ENCODE results near the gene ZFYVE21.

ZFYVE21 gene

DNA sequence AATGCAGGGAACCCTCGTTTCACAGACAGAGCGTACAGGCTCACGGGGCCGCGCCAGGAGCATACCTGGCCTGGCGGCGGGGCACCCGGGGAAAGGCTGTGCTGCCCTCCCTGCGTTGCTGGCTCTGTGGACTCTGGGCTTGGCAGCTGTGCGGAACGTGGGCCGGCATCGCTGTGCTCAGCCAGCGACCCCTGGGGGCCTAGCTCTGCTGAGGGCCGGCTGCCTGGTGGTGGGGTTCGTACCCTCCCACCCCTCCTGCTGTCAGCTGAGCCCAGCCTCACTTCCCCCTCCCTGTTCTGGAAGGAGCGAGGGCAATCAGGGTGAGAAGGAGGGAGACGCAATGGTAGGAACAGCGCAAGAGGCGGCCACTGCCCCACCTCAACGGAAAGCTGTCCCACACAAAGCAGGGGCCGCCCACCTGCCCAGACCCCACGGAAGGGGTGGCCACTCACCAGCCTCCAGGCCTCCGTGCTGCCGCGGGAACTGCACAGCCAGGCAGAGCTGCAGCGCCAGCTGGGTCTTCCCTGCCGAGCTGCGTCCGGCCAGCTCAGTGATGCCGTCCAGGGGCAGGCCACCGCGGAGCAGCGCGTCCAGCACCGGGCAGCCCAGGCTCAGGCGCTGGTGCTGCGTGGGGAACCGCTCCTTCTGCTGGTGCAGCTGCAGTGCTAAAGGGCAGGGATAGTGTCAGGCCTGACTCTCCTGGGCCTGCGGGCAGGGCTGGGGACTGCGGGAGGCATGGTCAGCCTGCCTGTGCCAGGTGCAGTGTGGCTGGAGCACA is 8.9 kb upstream of the ZFYVE21 start:
- no peak for DNase-seq

DNA sequence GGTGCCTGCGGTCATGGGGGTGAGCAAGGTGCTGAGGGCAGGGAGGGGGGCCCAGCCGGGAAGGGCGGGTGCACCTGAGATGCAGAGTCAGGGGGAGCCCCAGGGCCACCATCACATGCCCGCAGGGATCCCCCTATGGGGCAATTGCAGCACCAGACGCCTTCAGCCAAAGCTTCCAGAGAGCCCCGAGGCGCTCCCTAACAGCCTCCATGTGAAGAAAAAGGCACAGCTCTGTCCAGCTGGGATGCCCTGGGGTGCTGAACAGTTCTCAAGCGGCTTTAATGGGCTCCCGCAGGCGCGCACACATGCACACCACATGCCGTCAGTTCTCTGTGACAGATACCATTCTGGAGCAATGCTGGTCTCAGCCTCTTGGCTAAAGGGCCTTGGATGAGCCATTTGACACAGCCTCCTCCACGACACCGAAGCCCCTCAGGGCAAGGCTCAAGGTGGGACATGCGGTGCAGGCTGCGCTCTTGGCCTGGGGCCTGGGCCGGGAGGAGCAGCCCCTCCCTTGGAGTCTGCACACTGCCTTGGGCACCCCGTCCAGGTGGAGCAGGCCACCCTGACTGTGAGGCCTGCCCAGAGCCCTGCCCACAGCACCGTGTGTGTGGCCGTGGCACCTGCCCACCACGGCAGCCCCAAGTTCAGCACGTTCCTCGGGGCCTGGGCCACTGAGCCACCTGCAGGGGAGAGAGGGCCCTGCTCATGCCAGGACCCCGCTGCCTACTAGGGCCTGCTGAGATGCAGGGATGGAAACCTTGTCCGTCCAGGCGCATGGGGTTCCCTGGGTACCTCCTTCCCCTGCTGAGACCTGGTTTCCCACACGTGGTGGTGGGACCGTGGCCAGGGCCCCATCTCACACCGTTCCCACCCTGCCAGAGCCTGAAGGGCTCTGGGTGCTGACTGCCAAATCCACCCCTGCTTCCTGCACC is 8.0 kb upstream of the ZFYVE21 start:
- no peak for DNase-seq

DNA sequence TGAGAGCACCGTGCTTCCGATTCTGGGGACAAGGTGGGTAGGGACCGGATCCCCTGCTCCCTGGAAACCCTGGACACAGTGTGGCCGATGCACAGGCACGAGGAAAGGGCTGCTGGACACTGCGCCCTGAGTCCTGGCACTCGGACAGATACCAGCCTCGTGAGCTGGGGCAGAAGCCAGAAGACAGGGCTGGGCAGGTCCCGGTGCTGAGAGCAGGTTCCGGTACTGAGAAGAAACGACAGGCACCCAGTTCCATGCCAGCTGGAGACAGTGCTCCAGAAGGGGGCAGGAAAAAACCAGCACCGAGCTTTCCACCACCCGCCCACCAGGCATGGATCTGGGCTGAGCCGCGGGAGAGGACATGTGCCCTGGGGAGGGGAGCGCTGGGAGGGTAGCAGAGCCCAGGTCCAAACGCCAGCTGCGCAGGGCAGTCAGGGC is 6.8 kb upstream of the ZFYVE21 start:
- DNase-seq = no peak

DNA sequence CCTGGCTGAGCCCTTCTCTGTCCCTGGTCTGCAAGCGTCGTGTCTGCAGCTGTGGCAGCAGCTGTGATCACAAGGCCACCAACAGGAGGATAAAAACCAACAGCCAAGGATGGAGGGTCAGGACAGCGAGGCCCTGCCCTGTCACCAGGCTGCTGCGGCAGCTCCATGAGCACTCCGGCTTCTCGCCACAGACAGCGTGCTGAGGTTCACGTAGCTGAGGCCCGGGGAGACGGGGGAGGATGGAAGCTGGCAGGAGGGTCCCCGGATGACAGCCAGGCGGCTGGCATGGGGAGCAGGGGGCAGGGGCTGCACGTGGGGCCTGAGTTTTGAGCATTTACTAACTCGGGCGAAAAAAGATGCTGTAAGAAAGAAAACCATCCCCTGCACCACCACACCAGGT is 5.8 kb upstream of the ZFYVE21 start:
- no peak for DNase-seq

DNA sequence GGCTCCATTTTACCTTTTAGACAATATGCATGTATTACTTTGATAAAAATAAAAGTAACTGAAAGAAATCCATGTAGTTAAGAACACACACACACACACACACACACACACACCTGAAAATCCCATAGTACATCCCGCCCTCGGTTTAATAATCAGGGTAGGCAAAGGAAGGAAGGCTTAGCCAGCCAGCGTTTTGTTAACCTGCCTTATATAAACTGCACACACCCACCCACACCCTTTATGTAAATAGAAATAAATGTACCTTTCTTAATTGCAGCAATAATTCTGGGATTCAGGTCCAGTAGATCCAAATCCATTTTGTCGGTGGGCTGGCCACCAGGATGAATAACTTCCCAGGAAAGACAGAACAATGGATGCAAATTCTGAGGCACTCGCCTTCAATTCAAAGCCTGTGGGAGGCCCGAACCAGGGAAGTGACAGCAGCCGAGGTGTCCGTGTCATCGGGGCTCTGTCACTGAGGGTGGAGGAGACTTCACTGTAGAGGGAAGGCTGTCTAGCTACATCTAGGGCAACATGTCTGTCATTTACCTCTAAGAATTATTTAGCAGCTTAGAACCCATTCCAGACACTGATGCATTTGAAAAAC is 4.7 kb upstream of the ZFYVE21 start:
- no peak for DNase-seq

DNA sequence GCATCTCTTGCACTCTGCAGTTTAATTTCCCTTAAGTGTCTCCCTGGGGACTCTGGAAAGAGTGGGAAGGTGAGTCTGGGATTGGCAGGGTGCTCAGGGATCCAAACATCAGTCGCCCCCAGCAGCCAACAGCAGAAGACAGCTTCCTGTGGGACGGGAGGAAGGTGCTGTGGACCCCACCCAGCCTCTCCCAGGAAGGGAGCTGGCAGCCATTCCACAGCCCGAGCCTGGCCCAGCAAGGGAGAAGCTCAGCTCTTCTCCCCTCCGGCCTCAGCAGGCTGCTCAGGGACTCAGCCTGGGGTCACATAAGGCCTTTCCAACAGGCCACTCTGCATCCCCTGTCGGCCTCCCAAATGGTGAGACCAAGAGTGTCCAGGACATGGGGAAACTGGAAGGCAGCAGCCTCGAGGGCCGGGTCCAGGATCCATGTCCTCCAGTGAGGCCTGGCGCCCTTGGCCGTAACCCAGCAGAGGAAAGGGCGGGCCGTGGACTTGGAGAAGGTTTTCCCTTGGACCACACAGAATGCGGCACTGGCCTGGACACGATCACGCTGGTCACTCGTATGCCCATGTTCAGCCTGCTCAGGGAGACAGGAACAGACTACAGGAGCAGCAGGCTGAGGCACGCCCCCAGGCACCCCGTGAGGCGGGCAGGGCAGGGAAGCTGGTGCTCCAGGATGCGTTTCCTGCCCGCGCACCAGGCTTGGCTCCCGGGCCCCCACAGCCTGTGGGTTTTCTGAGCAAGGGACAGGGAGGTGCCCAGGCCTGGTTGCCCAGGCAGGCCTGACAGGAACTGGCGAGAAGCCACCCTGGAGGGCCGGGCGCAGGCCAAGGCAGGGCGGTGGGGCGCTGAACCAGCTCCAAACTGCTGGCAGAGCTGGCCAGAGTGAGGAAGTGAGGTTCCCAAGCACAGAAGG is 3.8 kb upstream of the ZFYVE21 start:
- DNase-seq = no peak

DNA sequence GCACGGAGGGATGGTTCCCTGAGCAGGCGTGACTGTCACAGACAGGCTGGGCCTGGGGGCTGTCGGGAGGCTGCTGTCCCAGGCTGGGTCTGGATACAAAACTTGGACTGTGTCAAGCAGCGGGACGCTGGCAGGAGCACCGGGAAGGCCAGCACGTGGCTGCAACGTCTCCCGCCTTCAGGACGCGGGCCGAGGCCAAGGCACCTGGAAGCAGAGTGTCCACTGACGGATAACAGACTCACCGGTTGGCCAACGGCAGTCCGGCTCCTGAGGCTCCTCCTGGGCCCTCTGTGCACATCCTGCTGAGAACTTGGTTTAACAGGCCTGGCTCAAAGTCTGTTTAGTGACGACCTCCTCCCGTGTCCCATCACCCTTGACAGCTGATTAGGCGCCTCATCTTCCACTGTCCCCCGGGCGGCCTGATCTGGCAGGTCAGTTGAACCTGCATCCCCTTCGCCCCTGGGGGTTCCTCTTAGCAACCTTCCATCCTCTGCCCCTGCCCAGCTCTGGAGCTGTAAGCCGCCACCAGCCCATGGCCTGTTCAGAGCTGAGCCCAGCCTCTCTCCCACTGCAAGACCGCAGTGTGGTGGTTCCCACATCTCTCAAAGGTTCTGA is 2.9 kb upstream of the ZFYVE21 start:
- no peak for DNase-seq

DNA sequence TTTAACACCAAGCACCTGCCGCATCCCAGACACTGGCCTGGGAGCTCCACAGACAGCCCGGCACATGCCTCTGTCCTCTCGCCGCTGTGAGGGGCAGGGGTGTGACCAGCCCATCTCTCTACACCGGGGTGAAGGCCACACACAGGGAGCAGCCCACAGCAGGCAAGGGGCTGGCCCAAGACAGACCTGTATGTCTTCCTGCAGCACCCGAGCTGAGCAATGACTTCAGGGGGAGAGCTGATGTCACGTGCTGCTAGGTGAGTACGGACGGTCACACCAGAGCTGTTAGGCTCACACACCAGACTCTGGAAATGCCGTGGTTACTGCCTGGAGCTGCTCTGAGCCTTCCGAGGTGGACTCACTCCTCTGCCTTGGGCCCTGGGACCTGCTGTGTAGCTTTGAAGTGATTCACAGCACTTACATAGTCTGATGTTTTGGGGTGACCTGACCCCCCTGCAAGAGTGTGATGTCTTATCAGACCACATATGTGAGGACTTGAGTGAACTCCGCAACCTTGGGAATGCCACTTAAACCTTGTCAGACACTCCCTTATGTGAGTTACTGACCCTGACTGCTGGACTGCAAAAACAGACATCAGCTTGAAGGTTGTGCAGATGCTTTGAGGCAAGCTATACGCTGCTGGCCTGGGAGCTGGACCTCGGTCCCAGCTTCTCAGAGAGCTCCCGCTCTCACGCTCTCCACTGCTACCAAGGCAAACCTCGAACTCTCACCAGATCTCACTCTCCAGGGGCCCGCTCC is 2.1 kb upstream of the ZFYVE21 start:
- DNase-seq = no peak

DNA sequence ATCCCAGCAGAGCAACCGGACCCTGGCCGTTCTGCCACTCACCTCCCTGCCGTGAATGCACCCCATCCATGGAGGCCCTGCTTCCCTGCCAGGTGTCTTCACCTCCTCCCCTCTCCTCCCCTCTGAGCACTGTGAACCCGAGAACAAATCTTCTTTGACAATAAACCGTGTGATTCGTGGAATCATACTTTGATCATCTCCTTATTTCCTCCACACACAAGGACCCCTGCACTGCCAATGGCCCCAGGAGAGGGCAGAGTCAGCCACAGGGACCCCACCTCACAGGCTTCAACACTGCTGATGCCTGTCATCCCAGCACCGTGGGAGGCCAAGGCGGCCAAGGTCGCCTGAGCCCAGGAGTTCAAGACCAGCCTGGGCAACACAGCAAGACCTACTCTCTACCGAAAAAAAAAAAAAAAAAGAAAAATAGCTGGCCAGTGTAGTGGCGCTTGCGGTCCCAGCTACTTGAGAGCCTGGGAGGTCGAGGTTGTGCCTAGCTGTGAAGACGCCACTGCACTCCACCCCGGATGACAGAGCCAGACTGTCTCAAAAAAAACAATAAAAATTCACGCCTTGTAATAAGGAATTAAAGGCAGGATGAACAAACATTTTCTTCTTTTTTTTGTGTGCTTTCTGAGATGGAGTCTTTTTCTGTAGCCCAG is 1.4 kb upstream of the ZFYVE21 start:
- DNase-seq = no peak

DNA sequence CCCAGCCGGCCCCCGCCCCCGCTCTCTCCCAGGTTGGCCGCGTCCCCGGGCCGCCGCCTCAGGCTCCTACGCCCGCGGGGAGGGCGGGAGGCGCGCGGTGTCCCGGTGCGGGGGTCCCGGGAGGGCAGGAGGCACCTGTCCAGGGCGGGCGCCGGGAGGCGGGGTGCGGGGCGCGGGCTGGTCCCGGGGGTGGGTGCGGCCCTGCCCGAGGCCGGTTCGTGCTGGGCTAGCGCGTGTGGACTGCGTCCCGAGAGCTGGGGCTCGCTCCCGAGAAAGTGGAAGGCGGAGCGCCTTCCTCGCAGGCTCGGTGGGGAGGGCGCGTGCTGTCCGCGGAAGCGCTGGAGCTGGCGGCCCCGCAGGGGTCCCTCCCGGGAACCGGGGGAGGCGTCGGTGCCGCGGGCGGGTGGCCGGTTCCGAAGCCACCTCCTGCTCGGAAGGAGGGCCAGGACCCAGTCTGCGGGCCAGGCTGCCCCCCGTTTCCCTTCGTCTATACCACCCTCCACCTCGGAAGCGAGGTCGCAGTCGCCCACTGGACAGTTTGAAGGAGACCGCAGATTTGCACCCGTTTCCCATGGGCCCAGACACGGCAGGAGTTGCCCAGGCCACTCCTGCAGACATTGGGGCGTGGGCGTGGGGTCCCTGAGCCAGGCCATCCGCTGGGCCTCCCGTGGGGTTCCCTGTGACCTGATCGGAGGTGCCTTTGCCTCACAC is 636 bp downstream of the ZFYVE21 start:
- no peak for DNase-seq

DNA sequence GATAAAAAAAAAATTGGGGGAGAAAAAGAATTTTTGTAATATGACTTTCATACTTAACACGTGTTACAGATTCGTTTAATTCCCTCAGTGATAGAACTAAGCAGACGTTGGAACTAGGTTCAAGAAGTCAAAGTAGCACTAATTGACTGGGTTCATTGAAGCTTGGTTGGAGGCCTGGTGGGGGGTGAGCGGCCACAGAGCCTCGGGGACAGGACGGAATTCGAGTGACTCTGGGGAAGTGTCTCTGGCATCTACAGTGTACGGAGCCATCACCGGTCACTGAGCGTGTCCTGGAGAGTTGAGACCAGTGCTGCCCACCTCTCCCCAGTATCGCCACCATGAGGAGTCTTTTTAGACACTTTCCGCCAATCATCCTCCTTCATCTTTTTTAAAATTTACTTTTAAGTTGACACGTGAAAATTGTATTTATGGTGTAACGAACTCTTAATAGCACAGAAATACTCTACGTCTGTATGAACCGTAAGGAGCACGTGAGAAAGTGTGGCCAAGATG is 1.3 kb downstream of the ZFYVE21 start:
- no peak for DNase-seq

DNA sequence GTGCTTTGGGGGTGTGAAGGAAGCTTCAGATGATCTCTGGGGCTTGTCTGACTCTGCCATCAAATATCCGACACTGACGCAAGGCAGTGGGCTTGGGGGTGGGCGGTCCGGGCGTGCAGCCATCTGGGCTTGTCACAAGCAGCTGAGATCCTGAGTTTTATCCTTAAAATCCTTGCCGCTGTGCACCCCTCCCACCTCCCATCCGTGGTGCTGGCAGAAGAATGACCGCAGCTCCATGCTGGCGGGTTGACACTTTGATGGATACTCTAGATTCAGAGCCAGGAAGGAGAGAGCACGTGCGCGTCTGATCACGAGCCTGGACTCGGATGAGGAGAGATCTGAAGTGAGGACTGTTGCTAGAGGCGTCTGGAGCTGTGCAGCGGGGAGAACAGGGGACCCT is 3.0 kb downstream of the ZFYVE21 start:
- DNase-seq = no peak

DNA sequence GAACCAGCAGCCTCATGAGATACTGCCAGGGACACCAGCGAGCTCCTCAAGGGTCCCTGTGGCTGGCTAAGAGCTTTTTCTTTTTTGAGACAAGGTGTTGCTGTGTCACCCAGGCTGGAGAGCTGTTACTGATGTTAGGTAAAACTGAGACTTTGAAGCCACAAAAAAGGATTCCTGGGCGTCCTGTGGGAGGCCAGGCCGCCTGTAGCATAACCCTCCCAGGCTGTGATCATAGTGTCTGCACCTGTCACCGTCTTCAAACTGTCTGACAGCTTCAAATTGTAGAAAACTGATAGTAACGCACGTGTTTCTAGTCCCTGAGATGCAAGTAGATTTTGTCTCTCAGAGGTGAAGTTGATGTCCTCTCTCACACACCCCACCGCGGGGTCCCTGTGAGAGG is 4.1 kb downstream of the ZFYVE21 start:
- no peak for DNase-seq

DNA sequence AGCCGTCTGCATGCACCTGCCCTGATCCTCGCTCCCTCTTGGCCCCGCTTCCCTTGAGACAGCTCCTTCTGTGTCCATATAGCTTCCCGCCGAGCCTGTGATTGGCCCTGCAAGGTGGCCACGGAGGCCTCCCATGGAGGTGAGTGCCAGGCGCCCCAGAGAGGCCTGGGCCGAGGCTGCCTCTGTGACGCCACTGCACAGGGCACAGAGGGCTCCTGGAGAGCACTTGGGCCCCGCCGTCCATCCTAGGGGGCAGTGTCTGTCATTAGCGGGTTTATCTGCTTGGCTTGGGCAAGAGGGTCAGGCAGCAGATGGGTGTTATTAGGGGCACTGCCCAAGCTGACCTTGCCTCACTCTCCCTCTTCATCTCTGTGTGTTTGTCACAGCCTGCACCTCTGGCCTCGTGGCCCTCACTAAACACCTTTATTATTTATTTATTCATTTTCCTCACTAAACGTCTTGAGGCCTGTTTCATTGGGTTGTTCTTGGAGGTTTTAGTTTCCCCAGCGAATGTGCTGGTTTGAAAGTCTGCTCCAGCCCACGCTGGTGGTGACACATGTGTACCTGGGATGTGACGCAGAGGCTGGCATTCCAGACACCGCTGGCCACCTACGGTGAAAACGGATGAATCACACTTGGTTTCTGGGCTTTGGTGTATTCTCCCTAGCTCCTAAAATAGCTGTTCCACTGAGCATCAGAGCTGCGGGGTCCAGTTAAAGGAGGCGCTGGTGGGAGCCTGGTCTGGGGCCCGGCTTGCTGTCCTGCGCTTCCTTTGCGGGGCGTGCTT is 5.9 kb downstream of the ZFYVE21 start:
- no peak for DNase-seq

DNA sequence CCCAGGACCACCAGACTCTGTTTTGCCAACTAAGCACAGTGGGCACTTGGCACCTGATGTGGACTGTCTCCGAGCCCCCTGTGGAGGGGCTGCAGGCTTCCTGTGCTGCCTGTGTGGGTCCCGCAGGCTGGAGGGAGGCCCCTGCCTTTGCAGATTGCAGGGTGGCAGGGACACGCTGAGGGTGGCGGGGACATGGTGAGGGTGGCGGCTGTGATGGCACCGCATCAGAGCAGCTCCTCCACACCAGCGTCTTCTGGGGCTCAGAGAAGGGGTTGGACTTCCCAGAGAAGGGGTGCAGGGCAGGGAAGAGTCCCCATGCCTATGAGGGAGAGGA is 8.1 kb downstream of the ZFYVE21 start:
- no peak for DNase-seq

DNA sequence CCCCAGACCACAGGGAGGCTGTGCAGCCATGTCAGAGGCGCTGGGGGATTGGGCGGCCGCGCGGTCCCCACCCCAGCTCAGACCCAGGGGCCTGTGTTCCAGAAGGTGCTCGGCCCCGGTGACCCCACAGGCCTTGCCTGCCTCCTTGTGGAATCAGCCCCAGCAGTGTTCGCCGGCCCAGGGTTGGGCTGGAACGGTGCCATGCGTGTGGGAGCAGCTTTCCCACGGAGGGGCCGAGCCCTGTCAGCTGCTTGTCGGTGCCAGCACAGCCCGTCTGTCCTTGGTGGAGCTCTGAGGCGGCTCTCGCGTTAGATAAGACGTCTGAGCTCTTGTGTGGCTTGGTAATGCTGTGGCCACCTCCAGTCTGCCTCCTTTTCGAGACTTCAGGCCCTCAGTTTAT is 8.5 kb downstream of the ZFYVE21 start:
- no peak for DNase-seq

DNA sequence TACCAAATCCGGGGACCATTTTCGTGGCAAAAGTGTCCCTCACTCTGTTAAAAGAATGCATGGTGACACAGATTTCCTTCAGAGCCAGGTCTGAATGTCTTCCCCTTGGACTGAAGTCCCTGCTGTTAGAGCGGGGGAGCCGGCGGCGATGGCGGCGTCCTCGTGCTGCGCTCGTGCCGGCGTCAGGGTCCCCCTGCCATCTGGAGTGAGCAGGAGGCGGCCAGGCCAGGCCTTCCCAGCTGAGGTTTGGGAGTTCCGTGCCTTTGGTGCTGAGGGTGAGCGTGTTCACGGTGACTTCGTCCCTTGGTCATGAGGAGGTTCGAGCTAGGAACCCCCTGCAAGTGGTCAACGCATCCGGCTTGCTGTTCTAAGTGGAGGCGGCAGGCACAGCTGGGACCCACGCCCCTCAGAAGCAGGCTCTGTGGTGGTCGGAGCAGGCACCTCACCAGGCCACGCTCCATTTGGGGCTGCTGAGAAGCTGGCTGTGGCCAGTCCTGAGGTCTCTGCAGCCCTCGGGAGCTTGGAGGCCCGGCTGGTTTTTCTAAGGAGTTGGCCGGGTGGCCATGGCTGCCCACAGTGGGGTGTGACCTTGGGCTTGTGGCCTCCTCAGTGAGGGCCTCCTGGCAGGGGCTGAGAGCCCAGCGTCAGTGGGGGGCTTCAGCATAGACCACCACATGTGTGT is 9.5 kb downstream of the ZFYVE21 start:
- DNase-seq = no peak

DNA sequence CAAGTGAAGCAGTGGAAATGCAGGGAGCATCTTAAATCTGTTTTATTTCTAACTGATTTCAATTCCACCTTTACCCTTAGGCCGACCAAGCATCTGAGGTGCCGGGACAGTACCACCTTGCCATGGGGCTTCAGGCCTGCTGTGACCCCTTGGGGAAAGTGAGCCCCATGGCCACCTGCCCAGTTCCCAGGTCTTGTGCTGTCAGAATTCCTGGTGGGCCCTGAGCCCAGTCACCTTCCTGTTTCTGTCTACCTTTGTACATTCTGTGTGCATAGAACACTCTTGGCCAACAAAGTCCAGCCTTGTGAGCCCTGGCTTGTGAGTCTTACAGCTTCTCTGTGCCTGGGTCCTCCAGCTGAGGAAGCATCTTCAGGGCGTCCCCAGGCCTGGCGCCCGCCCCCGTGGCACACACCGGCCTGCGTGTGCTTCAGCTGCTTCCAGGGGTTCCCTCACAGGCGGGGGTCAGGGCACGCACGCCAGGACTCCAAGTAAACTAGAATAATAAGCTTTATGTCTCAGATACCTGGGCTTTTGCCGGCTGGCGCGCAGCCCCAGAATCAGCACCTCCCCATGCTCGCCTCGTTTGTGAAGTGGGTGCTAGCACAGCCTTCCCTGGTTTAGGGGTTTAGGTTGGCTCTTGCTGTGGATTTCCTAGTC is 10.3 kb downstream of the ZFYVE21 start:
- no peak for DNase-seq

Measured in NCI-H1092 treated with DMSO at 0.1 percent for 48 hours (cell line).